ENCODE data around the gene CHST15. TPM values are rescaled to one million over a fixed set of nuclear protein-coding genes. Genes with fewer than 3 reads are reported as not detected.

CHST15 gene
- total RNA-seq, 4 donors from 2014 or later: 35.7 to 69.5 (median 51.1) TPM

DNA sequence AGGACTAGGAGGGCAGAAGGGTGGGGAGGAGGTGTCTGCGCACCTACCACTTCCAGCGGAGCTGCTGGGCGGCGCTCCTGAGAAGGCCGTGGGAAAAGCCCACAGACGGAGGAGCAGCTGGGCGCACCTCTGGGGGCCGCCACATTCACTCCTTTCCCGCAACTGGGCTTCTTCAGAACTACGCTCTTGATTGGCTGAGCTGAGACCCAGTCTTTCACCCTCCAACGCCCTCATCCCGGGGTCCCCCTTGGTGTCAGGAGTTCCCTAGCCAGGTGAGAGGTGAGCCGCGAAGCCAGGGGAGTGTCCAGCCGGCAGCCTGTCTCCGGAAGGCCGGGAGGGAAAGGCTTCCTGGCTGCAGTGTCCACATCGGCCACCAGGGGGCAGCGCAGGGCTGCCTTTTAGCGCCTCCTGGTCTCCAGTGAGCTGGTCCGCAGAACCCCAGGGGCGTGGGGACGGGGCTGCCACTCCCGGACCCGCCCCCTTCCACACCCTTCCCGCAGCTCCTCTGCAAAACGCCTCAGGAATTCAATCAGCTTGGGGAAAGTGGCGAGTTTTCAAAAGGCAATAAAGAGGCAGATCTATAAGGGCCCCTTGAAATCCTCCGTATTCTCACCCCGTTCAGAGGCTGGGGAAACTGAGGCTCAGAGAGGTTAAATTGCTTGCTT is 98.8 kb downstream of the CHST15 start:
- ATAC-seq (ENCODE audit: low FRiP score) (peak; percentile 90), DNase-seq (ENCODE audit: low spot score) (peak; percentile 82)
- TF ChIP-seq, protein P1, sequence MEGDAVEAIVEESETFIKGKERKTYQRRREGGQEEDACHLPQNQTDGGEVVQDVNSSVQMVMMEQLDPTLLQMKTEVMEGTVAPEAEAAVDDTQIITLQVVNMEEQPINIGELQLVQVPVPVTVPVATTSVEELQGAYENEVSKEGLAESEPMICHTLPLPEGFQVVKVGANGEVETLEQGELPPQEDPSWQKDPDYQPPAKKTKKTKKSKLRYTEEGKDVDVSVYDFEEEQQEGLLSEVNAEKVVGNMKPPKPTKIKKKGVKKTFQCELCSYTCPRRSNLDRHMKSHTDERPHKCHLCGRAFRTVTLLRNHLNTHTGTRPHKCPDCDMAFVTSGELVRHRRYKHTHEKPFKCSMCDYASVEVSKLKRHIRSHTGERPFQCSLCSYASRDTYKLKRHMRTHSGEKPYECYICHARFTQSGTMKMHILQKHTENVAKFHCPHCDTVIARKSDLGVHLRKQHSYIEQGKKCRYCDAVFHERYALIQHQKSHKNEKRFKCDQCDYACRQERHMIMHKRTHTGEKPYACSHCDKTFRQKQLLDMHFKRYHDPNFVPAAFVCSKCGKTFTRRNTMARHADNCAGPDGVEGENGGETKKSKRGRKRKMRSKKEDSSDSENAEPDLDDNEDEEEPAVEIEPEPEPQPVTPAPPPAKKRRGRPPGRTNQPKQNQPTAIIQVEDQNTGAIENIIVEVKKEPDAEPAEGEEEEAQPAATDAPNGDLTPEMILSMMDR (IDR thresholded peaks at IDR 0.05): peak in 2 of 3 donors; percentile 98 to 100

DNA sequence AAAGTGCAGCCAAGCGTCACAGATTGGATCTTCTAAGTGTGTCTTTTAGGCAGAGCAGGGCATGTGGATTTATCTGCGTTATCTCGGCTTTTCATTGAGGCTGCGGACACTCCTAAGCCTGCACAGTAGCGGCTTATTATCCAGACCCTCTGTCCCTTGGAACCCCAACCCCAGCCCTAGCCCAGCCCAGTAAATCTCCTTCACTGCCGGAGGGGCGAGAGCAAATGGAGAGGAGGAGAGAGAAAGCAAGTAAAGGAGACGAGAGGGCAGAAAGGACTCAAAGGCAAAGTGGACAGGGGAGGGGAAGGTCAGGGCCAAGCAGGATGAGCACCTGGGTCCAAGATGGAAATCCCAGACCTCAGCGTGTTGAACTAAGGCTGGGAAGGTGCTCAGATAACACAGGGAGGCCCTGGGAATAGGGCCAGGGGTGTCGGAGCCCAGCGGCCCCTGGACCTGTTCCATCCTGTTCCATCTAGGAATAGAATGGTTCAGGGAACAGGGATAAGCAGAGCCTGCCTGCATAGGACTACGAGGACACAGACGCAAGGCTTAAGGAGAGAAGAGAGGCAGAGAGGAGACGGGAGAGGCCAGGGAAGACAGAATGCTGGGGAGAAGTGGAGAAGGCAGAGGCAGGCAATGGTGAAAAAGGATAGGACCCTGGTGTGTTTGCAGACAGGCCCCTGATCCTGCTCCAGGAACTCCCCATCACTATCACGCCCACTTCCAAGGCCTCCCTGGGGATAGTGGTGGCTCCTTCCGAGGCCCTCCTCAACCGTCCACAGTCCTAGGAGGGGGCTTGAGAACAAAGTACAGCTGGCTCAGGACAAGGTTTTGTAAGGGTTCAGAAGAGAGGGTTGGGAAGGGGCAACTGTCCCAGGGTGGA is 99.6 kb downstream of the CHST15 start:
- ATAC-seq (ENCODE audit: low FRiP score): no peak
- no peak for DNase-seq (ENCODE audit: low spot score)
- TF ChIP-seq, protein P1 (IDR thresholded peaks at IDR 0.05): no peak

DNA sequence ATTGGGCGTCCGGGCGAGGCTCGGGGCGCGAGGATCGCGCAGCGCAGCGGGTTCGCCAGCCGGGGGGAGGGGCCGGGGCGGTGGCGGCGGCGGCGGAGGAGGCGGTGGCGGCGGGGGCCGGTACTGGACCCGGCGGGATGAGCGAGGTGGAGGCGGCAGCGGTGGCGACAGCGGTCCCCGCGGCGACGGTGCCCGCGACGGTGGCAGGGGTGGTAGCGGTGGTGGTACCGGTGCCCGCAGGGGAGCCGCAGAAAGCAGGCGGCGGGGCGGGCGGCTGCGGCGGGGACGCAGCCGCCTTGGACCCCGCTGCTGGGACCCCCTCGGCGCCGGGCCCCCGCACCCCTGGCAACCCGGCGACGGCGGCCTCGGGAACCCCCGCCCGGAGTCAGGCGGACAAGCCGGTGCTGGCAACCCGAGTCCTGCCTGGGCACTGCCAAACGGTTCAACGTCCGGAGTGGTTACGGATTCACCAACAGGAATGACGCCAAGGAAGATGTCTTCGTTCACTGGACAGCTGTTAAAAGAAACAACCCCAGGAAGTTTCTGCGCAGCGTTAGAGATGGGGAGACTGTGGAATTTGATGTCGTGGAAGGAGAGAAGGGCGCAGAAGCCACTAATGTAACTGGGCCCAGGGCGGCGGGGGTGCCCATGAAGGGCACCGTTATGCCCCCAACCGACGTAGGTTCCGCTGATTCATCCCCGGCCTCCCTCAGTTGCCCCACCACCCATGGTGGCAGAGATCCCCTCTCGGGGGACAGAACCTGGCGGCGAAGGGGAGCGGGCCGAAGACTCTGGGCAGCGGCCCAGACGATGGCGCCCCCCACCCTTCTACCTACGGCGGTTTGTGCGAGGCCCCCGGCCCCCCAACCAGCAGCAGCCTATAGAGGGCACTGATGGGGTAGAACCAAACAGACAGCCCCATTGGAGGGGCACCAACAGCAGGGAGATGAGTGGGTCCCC is 101.5 kb downstream of the CHST15 start:
- ATAC-seq (ENCODE audit: low FRiP score) (no peak), DNase-seq (ENCODE audit: low spot score) (no peak)
- TF ChIP-seq, protein P1 (IDR thresholded peaks at IDR 0.05): no peak

DNA sequence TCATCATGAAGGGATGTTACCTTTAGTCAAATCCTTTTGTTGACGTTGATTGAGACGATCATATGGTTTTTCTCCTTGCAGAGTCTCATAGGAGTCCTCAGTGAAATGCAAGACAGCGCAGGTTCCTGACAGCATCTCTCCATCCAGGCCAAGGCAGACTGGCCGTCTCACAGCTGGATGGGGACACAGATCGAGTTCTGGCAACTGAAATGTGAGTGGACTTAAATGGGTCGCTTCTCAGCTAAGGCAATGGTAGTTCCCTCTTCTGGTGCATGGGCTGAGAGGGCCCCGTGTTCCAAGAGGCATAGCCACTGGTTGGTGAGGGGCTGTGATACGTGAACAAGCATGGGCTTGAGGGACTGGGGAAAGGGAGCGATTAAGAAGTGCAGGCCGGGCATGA is 102.5 kb downstream of the CHST15 start:
- ATAC-seq (ENCODE audit: low FRiP score) (no peak), DNase-seq (ENCODE audit: low spot score) (no peak)
- TF ChIP-seq, protein P1 (IDR thresholded peaks at IDR 0.05): no peak

DNA sequence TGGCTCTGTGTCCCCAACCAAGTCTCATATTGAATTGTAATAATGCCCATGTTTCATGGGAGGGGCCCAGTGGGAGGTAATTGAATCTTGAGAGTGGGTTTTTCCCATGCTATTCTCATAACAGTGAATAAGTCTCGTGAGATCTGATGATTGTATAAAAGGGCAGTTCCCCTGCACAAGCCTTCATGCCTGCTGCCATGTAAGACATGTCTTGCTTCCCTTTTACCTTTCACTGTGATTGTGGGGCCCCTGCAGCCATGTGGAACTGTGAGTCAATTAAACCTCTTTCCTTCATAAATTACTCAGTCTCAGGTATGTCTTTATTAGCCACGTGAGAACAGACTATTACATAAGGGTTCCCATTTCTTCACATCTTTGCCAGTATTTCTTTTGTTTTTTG is 104.7 kb downstream of the CHST15 start:
- ATAC-seq (ENCODE audit: low FRiP score) (no peak), DNase-seq (ENCODE audit: low spot score) (no peak)
- TF ChIP-seq, protein P1 (IDR thresholded peaks at IDR 0.05): no peak

DNA sequence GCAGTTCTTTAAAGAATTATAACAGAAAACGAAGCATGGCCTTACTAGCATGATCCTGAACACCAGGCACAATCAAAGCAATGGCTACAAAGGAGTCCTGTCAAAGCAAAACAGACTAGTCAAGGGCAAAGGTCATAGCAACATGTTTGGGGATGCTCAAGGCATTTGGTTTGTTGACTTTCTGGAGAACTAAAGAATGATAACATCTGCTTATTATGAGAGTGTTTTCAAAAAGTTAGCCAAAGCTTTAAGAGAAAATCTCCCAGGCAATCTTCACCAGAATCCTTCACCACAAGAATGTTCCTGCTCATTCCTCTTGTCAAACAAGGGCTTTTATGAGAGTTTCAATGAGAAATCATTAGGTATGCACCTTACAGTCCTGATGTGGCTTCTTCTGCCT is 106.7 kb downstream of the CHST15 start:
- TF ChIP-seq, protein P1 (IDR thresholded peaks at IDR 0.05): no peak
- ATAC-seq (ENCODE audit: low FRiP score) (no peak), DNase-seq (ENCODE audit: low spot score) (no peak)
